ENCODE measurements around the gene INAFM1. TPM values are rescaled to one million over a fixed set of nuclear protein-coding genes. Genes with fewer than 3 reads are reported as not detected.
A peak's percentile ranks its signal among the peaks of the same experiment; 100 is the strongest.
"Not testable (repeated sequence)": the region's sequence is repeated elsewhere in the genome, so short reads cannot be mapped to it uniquely, and the experiment has no call there.

Gene INAFM1
- total RNA-seq, 1 donor from 2014 or later = 16.7 TPM

DNA sequence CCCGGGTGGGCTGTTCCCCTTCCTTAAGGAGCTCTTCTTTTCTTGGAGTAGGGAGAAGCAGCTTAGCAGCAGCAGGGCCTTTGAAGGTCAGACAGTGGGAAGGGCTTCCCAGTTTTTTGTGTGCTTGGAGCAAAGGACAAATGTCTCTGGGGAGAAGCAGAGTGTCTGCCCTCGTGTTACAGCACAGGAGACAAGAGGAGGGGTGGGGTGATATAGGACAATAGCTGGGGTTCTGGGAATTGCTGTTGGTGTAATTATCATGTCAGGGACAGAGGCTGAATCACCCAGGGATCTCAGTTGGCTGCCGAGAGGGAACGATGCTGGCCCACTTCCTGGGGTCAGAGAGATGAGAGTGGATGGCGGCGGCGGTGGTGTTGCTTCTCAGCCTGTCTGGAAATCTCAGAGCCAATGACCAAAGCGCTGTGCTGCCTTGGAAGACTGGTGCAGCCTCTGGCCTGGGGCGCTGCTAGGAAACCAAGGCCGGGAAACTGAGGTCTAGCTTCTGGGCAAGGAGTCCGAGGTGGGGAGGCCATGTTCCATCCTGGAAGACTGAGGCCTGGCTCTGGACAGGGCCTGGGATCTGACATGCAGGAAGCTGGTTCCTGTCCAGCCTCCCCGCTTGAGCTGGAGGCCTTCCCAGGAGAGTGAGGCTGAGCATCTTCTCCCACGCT lies 1.2 kb downstream of the INAFM1 start:
- peak overlapping the region; percentile 75 for H3K27ac Mint-ChIP-seq (ENCODE audit: unreplicated experiment)
- peaks cover 31% of the 10 kb centered on the region for H3K4me1 Mint-ChIP-seq (ENCODE audit: unreplicated experiment)
- TF ChIP-seq, protein P1, sequence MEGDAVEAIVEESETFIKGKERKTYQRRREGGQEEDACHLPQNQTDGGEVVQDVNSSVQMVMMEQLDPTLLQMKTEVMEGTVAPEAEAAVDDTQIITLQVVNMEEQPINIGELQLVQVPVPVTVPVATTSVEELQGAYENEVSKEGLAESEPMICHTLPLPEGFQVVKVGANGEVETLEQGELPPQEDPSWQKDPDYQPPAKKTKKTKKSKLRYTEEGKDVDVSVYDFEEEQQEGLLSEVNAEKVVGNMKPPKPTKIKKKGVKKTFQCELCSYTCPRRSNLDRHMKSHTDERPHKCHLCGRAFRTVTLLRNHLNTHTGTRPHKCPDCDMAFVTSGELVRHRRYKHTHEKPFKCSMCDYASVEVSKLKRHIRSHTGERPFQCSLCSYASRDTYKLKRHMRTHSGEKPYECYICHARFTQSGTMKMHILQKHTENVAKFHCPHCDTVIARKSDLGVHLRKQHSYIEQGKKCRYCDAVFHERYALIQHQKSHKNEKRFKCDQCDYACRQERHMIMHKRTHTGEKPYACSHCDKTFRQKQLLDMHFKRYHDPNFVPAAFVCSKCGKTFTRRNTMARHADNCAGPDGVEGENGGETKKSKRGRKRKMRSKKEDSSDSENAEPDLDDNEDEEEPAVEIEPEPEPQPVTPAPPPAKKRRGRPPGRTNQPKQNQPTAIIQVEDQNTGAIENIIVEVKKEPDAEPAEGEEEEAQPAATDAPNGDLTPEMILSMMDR (IDR thresholded peaks at IDR 0.05) = no peak
- peak overlapping the region; percentile 71 for H3K4me3 Mint-ChIP-seq (ENCODE audit: unreplicated experiment)
- no peaks in the 10 kb centered on the region for H3K27me3 Mint-ChIP-seq (ENCODE audit: unreplicated experiment)
- no peaks in the 10 kb centered on the region for H3K9me3 Mint-ChIP-seq (ENCODE audit: unreplicated experiment)
- DNase-seq (ENCODE audit: extremely low spot score, unreplicated experiment) = no peak
- peaks cover 3% of the 10 kb centered on the region for H3K36me3 Mint-ChIP-seq (ENCODE audit: unreplicated experiment)

DNA sequence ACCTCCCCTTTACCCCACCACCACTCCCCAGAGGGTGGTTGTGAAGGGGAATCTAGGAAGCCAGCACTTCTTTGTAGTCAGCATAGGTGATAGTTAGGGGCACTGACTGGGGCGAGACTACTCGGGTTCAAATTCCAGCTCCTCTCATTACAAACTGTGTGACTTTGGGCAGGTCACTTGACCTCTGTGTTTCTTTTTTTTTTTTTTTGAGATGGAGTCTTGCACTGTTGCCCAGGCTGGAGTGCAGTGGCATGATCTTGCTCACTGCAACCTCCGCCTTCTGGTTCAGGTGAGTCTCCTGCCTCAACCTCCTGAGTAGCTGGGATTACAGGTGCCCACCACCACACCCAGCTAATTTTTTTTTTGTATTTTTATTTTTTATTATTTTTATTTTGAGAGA lies 1.8 kb downstream of the INAFM1 start:
- not testable (repeated sequence) for H3K36me3 Mint-ChIP-seq (ENCODE audit: unreplicated experiment); H3K4me3 Mint-ChIP-seq (ENCODE audit: unreplicated experiment); H3K27me3 Mint-ChIP-seq (ENCODE audit: unreplicated experiment); DNase-seq (ENCODE audit: extremely low spot score, unreplicated experiment); H3K9me3 Mint-ChIP-seq (ENCODE audit: unreplicated experiment); H3K27ac Mint-ChIP-seq (ENCODE audit: unreplicated experiment)
- H3K4me1 Mint-ChIP-seq (ENCODE audit: unreplicated experiment) = peaks cover 33% of the 10 kb centered on the region

DNA sequence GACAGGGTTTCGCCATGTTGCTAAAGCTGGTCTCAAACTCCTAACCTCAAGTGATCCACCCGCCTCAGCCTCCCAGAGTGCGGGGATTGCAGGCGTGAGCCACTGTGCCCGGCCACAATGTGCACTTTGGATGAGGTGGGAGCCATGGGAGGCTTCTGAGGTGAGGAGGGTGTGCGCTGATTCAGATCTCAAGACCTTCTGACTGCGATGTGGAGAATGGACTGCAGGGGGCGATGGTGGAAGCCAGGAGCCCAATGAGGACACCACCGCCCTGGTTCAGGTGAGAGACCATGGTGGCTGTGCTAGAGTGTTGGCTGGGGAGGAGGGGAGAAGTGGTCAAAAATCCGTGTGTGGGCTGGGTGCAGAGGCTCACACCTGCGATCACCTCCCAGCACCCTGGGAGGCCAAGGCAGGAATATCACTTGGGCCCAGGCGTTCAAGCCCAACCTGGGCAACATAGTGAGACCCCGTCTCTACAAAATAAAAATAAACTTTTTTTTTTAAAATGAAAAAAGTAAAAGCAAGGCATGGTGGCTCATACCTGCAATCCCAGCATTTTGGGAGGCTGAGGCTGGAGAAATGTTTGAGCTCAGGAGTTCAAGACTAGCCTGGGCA lies 5.6 kb downstream of the INAFM1 start:
- Mint-ChIP-seq H3K27ac (ENCODE audit: unreplicated experiment) (no peak overlapping the region), H3K27me3 (ENCODE audit: unreplicated experiment) (no peaks in the 10 kb centered on the region), H3K4me3 (ENCODE audit: unreplicated experiment) (no peak overlapping the region), H3K4me1 (ENCODE audit: unreplicated experiment) (peaks cover 22% of the 10 kb centered on the region), H3K36me3 (ENCODE audit: unreplicated experiment) (no peaks in the 10 kb centered on the region), H3K9me3 (ENCODE audit: unreplicated experiment) (no peaks in the 10 kb centered on the region)
- no peak for DNase-seq (ENCODE audit: extremely low spot score, unreplicated experiment)
- TF ChIP-seq, protein P1 (IDR thresholded peaks at IDR 0.05) = peak; percentile 50

DNA sequence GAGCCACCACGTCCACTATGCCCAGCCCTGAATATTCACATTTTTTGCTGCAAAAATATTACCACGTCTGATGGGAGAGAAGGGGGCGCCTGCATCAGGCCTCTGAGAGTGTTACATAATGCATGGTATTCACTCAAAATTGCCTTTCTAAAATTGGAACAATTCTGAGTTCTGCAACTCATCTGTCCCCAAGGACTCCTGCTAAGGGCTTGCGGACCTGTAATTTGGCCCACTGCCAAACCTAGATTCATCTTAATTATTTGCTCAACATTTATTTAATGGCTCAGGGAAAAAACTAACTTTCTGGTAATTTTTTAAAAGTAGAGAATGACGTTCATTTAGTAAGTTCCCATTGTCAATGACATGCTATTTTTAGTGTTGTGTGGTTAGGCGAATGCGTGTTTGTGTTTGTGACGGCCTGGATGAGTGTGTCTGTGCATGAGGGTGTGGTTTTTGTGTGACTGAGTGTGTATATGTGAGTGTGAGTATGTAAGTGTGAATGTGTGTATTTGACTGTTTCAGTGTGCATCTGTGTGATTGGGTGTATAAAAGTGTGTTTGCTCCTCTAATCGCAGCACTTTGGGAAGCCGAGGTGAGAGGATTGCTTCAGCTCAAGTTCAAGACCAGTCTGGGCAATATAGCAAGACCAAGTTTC lies 8.8 kb downstream of the INAFM1 start:
- TF ChIP-seq, protein P1 (IDR thresholded peaks at IDR 0.05) = no peak
- H3K9me3 Mint-ChIP-seq (ENCODE audit: unreplicated experiment) = no peaks in the 10 kb centered on the region
- H3K4me1 Mint-ChIP-seq (ENCODE audit: unreplicated experiment) = peaks cover 11% of the 10 kb centered on the region
- no peaks in the 10 kb centered on the region for H3K27me3 Mint-ChIP-seq (ENCODE audit: unreplicated experiment)
- no peak for DNase-seq (ENCODE audit: extremely low spot score, unreplicated experiment)
- no peaks in the 10 kb centered on the region for H3K36me3 Mint-ChIP-seq (ENCODE audit: unreplicated experiment)
- H3K27ac Mint-ChIP-seq (ENCODE audit: unreplicated experiment) = no peak overlapping the region
- no peak overlapping the region for H3K4me3 Mint-ChIP-seq (ENCODE audit: unreplicated experiment)

DNA sequence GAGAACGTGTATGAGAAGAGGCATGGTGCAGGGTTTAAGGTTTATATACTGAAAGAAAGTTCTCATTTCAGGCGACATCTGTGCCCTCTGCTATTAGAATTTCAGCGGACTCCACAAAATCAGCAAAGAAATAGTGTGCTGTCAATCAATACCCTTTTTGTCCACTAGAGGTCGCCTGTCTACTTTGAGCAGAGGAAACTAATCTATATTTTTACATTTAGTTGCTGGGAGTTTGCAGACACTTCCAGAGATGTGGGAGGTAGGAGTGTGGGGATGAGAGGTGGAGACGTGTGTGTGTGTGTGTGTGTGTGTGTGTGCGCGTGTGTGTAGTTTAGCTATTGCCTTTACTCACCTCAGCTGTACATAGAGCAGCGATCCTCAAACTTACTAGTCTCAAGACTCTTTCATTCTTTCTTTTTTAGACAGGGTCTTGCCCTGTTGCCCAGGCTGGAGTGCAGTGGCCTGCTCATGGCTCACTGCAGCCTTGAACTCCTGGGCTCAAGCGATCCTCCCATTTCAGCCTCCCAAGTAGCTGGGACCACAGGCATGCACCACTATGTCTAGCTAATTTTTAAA lies 9.7 kb downstream of the INAFM1 start:
- Mint-ChIP-seq H3K9me3 (ENCODE audit: unreplicated experiment) (no peaks in the 10 kb centered on the region), H3K4me3 (ENCODE audit: unreplicated experiment) (no peak overlapping the region), H3K27me3 (ENCODE audit: unreplicated experiment) (no peaks in the 10 kb centered on the region), H3K4me1 (ENCODE audit: unreplicated experiment) (peaks cover 18% of the 10 kb centered on the region), H3K27ac (ENCODE audit: unreplicated experiment) (no peak overlapping the region), H3K36me3 (ENCODE audit: unreplicated experiment) (no peaks in the 10 kb centered on the region)
- TF ChIP-seq, protein P1 (IDR thresholded peaks at IDR 0.05) = peak; percentile 76
- DNase-seq (ENCODE audit: extremely low spot score, unreplicated experiment) = no peak

Measured in osteocyte (in vitro differentiated cells).